Smooth muscle cell (in vitro differentiated cells): Measurements from ENCODE around the gene NUP98. TPM values are rescaled to one million over a fixed set of nuclear protein-coding genes. Genes with fewer than 3 reads are reported as not detected.

Experiments
- DNase-seq: peaks from one replicate; lab custom pipeline; 2025; ENCODE audit not compliant: unreplicated experiment; lab: John Stamatoyannopoulos, UW
- H2AFZ ChIP-seq: fragments of 200-600 bp; sonication (generic); 2 replicates; pipeline ENCODE4 v1.6.0; 2016; ENCODE audit warnings: antibody characterized with exemption, low read depth, mild to moderate bottlenecking
- H3F3A ChIP-seq: fragments of 200-600 bp; sonication (generic); 2 replicates; pipeline ENCODE4 v1.6.0; 2017; ENCODE audit warnings: antibody characterized with exemption, low read depth
- H3K27ac ChIP-seq: fragments of 200-600 bp; sonication (generic); 2 replicates; pipeline ENCODE4 v1.5.1; 2016; ENCODE audit warnings: low read depth, mild to moderate bottlenecking
- H3K27me3 ChIP-seq: fragments of 200-600 bp; sonication (generic); 2 replicates; pipeline ENCODE4 v1.6.1; 2016; ENCODE audit warnings: low read depth, mild to moderate bottlenecking
- H3K36me3 ChIP-seq: fragments of 200-600 bp; sonication (generic); 2 replicates; pipeline ENCODE4 v1.5.1; 2016; ENCODE audit warnings: low read depth
- H3K4me1 ChIP-seq: fragments of 200-600 bp; sonication (generic); 2 replicates; pipeline ENCODE4 v1.5.1; 2016; ENCODE audit warnings: low read depth
- H3K4me2 ChIP-seq: fragments of 200-600 bp; sonication (generic); 2 replicates; pipeline ENCODE4 v1.6.0; 2016; ENCODE audit warnings: mild to moderate bottlenecking
- H3K4me3 ChIP-seq: fragments of 200-600 bp; sonication (generic); 2 replicates; pipeline ENCODE4 v1.5.1; 2016; ENCODE audit warnings: mild to moderate bottlenecking
- H3K79me2 ChIP-seq: fragments of 200-600 bp; sonication (generic); 2 replicates; pipeline ENCODE4 v1.6.0; 2016; ENCODE audit warnings: low read depth, mild to moderate bottlenecking
- H3K9ac ChIP-seq: fragments of 200-600 bp; sonication (generic); 2 replicates; pipeline ENCODE4 v1.6.0; 2016; ENCODE audit warnings: low read depth
- H3K9me3 ChIP-seq: fragments of 200-600 bp; sonication (generic); replicated peaks from 2 replicates; pipeline ENCODE4 v1.5.1; 2016; ENCODE audit warnings: low read depth
- H4K20me1 ChIP-seq: fragments of 200-600 bp; sonication (generic); 2 replicates; pipeline ENCODE4 v1.6.0; 2016; ENCODE audit warnings: low read depth
- CTCF ChIP-seq: fragments of 200-600 bp; sonication (generic); IDR thresholded peaks from 2 replicates; pipeline ENCODE4 v1.5.1; 2017; ENCODE audit warnings: borderline replicate concordance, mild to moderate bottlenecking, antibody characterized with exemption; ENCODE audit not compliant: insufficient read depth, poor library complexity, severe bottlenecking
- WGBS: methylation state at CpG from one replicate; pipeline ENCODE4 v1.1.7; 2016; ENCODE audit warnings: low lambda C conversion rate; 5-methylcytosine and 5-hydroxymethylcytosine counted together
- polyA plus RNA-seq: library from polyadenylated mRNA; unstranded; fragments of >200 nt; fragmentation: Nextera tagmentation; extraction: Ambion mirVana; gene quantifications from 2 replicates; pipeline ENCODE4 v1.2.1, GENCODE V29; 2016
- total RNA-seq: library from RNA; depleted of rRNA; stranded (reverse); fragments of >200 nt; gene quantifications from 2 replicates; pipeline ENCODE4 v1.2.3, GENCODE V29; 2014

NUP98 gene
- total and polyA plus RNA-seq, 2 experiments from 2014 or later: 19.6 to 84.0 TPM

- Histone ChIP-seq H3K9me3 (no peaks in the 10 kb centered on the region), H3K9ac (no peak overlapping the region), H3K4me2 (no peak overlapping the region), H3K36me3 (no peaks in the 10 kb centered on the region), H4K20me1 (peaks cover 84% of the 10 kb centered on the region), H3K79me2 (peaks cover 85% of the 10 kb centered on the region), H3K27me3 (no peaks in the 10 kb centered on the region), H2AFZ (no peak overlapping the region), H3F3A (peaks cover 10% of the 10 kb centered on the region), H3K27ac (no peak overlapping the region), H3K4me3 (no peak overlapping the region), H3K4me1 (peaks cover 14% of the 10 kb centered on the region)
- 90% methylated on average over 5 of the region's 5 CpGs for WGBS
- no peak for TF ChIP-seq CTCF
- no peak for DNase-seq
These were observed 39.5 kb upstream of the NUP98 start for GRCh38 chr11:3836903-3837302.

- over 99% methylated on average over 4 of the region's 4 CpGs for WGBS
These were observed 38.4 kb upstream of the NUP98 start for GRCh38 chr11:3835751-3836150.

GRCh38 chr11:3834664-3835461, 37.5 kb upstream of the NUP98 start:
- peaks cover 11% of the 10 kb centered on the region for H3K4me1 ChIP-seq
- no peak overlapping the region for H3K9ac ChIP-seq
- no peak overlapping the region for H3K4me3 ChIP-seq
- TF ChIP-seq CTCF: no peak
- H4K20me1 ChIP-seq: peaks cover 100% of the 10 kb centered on the region
- H3K9me3 ChIP-seq: no peaks in the 10 kb centered on the region
- H3K79me2 ChIP-seq: peaks cover 88% of the 10 kb centered on the region
- WGBS: 86% methylated on average over 7 of the region's 7 CpGs
- peaks cover 9% of the 10 kb centered on the region for H3F3A ChIP-seq
- H3K36me3 ChIP-seq: no peaks in the 10 kb centered on the region
- H2AFZ ChIP-seq: no peak overlapping the region
- no peak for DNase-seq
- no peak overlapping the region for H3K27ac ChIP-seq
- no peaks in the 10 kb centered on the region for H3K27me3 ChIP-seq
- no peak overlapping the region for H3K4me2 ChIP-seq

More at GRCh38 chr11:3835751-3836150, 38.4 kb upstream of the NUP98 start:
- Histone ChIP-seq H3K27ac (no peak overlapping the region), H3K36me3 (no peaks in the 10 kb centered on the region), H4K20me1 (peaks cover 95% of the 10 kb centered on the region), H3K4me3 (no peak overlapping the region), H3K4me1 (peaks cover 14% of the 10 kb centered on the region), H3K9me3 (no peaks in the 10 kb centered on the region), H3K27me3 (no peaks in the 10 kb centered on the region), H3K4me2 (no peak overlapping the region), H3K9ac (no peak overlapping the region), H2AFZ (no peak overlapping the region), H3F3A (peaks cover 10% of the 10 kb centered on the region), H3K79me2 (peaks cover 90% of the 10 kb centered on the region)
- TF ChIP-seq CTCF: no peak
- DNase-seq: no peak

- DNase-seq: no peak
- Histone ChIP-seq H3K4me1 (peaks cover 7% of the 10 kb centered on the region), H3K4me2 (no peak overlapping the region), H2AFZ (no peak overlapping the region), H3K9ac (no peak overlapping the region), H3K36me3 (no peaks in the 10 kb centered on the region), H3F3A (peaks cover 5% of the 10 kb centered on the region), H3K27me3 (no peaks in the 10 kb centered on the region), H3K79me2 (peaks cover 89% of the 10 kb centered on the region), H3K4me3 (no peak overlapping the region), H3K9me3 (no peaks in the 10 kb centered on the region), H4K20me1 (peaks cover 100% of the 10 kb centered on the region), H3K27ac (no peak overlapping the region)
- WGBS: 76% methylated on average over 4 of the region's 4 CpGs
- no peak for TF ChIP-seq CTCF
These were observed 37.0 kb upstream of the NUP98 start for GRCh38 chr11:3834349-3834663.
